Measurements from ENCODE around the gene PRDM11. TPM values are rescaled to one million over a fixed set of nuclear protein-coding genes. Genes with fewer than 3 reads are reported as not detected.

PRDM11 gene
- total and polyA plus RNA-seq, 2 donors from 2014 or later, result 2.9 to 22.5 TPM

DNA sequence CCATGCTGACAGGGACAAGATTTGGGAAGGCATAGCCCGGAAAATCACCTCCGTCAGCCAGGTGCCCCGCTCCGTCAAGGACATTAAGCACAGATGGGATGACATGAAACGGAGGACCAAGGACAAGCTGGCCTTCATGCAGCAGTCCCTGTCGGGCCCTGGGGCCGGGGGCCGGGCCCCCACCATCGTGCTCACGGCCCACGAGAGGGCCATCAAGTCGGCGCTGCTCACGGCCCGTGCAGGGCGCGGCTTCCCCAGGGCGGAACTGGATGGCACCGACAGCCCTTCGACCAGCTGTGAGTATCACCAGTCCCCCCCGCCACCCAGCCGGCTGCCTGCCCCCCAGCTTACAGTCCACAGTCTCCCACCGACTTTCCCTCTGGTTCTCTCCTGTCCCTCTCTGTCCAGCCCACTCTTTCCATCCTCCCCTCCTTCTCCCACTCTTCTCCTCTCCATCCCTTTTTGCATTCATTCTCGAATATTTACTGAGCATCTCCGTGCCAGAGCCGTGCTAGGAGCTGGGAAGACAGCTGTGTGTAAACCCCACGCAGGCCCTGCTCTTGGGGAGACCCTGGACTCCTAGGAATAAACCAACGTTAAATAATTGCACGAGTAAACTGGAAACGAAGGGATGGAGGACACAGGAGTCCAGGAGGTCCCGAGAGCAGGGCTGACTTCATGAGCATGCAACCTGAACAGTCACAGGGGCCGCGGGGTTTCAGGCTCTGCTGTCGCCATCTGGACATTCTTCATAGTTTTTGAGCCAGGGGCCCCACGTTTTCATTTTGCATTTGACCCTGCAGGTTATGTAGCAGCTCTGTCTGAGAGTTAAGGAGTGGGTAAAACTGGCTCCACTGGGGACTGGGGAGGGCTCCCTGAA is 62.8 kb downstream of the PRDM11 start:
- Histone ChIP-seq H3K9ac (ENCODE audit: low read length in 3 of 3) (no peak overlapping the region), H3K27me3 (ENCODE audit: control insufficient read depth, insufficient read depth, low read length) (no peaks in the 10 kb centered on the region), H3K36me3 (ENCODE audit: control insufficient read depth in 2 of 3, insufficient read depth in 3 of 3, low read length in 3 of 3) (peaks cover 0 to 12% (median 6%) of the 10 kb centered on the region in 3 donors), H3K27ac (ENCODE audit: low read depth in 2 of 2, low read length in 2 of 2) (peak overlapping the region in 1 of 2 donors; percentile 43), H3K4me1 (ENCODE audit: control insufficient read depth in 2 of 3, insufficient read depth in 2 of 3, low read depth in 1 of 3, low read length in 3 of 3) (peaks cover 0 to 13% (median 6%) of the 10 kb centered on the region in 3 donors), H3K4me3 (ENCODE audit: low read length in 3 of 3) (no peak overlapping the region), H3K9me3 (ENCODE audit: control insufficient read depth in 2 of 3, insufficient read depth in 1 of 3, low read length in 3 of 3) (no peaks in the 10 kb centered on the region)
- no peak for FAIRE-seq
- DNase-seq, result no peak
- intact Hi-C loops (cut with DNase I), result no loop called here
- no peak for TF ChIP-seq CTCF (IDR thresholded peaks at IDR 0.05; ENCODE audit: borderline replicate concordance, extremely low read depth, insufficient read depth)

DNA sequence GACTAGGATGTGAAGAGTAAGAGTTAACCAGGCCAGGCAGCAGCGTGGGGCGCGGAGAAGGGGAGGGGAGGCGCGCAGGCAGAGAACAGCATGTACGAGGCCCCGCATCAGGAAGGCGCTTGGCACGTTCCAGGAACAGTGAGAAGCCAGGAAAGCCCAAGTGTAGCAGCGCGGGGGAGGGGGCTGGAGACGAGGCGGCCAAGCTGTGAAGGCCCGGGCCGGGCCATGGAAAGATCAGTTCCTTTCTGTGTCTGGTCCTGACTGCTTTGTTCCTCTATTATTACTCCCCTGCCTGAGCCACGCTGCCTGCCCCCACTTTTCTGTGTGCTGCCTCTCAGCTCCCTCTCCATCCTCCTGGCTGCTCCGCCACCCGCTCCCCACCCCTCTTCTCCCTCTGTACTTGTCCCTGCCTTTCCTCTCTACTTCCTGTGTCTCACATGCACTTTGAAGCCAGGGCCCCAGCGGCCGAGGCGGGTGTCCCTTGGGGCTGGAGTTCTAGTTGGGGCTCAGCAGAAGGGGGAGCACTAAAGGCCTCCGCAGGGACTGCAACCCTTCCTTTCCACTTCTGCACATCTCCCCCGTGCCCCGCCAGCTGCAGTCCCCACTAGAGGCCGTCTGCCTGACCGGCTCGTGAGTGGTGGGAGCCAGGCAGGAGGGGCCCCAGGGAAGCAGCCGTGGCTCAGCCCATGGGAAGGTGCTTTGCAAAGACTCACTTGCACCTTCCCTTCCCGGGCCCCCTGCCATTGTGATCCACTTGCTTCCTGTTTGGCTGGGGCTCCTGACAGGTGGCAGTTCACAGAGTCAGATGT is 63.7 kb downstream of the PRDM11 start:
- FAIRE-seq, result no peak
- TF ChIP-seq CTCF (IDR thresholded peaks at IDR 0.05; ENCODE audit: borderline replicate concordance, extremely low read depth, insufficient read depth), result no peak

DNA sequence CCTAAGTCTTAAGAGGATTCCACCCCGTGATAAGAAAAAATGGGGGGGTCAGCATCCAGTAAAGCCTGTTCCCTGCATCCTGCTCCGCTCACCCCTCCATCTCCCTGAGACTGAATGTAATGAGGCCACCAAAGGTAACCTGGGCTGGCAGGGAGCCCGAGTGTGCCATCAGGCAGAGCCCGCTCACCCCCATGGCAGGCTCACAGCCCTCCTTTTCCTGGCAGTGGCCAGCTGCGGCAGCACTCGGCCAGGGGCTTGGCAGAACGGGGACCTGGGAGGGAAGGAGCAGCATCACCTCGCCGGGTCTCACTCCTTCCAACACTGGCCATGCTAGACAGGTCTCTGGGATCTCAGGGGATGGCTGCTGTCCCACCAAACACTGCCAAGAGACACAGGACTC is 64.4 kb downstream of the PRDM11 start:
- no peak overlapping the region for H3K4me3 ChIP-seq (ENCODE audit: low read length in 3 of 3)
- intact Hi-C loops (cut with DNase I), result no loop called here
- H3K27me3 ChIP-seq (ENCODE audit: control insufficient read depth, insufficient read depth, low read length), result no peaks in the 10 kb centered on the region
- H3K9ac ChIP-seq (ENCODE audit: low read length in 3 of 3), result no peak overlapping the region
- H3K4me1 ChIP-seq (ENCODE audit: control insufficient read depth in 2 of 3, insufficient read depth in 2 of 3, low read depth in 1 of 3, low read length in 3 of 3), result peaks cover 0 to 21% (median 6%) of the 10 kb centered on the region in 3 donors
- peaks cover 0 to 8% (median 6%) of the 10 kb centered on the region in 3 donors for H3K36me3 ChIP-seq (ENCODE audit: control insufficient read depth in 2 of 3, insufficient read depth in 3 of 3, low read length in 3 of 3)
- DNase-seq (peak in 1 of 5 donors; percentile 50), FAIRE-seq (no peak)
- no peak overlapping the region for H3K27ac ChIP-seq (ENCODE audit: low read depth in 2 of 2, low read length in 2 of 2)
- no peaks in the 10 kb centered on the region for H3K9me3 ChIP-seq (ENCODE audit: control insufficient read depth in 2 of 3, insufficient read depth in 1 of 3, low read length in 3 of 3)
- TF ChIP-seq CTCF (IDR thresholded peaks at IDR 0.05; ENCODE audit: borderline replicate concordance, extremely low read depth, insufficient read depth), result no peak

More for the DNA sequence above, 63.7 kb downstream of the PRDM11 start:
- H3K4me3 ChIP-seq (ENCODE audit: low read length in 3 of 3), result no peak overlapping the region
- intact Hi-C loops (cut with DNase I), result no loop called here
- peak overlapping the region; percentile 43 to 52 for H3K27ac ChIP-seq (ENCODE audit: low read depth in 2 of 2, low read length in 2 of 2)
- peak; percentile 91 to 96 (median 94) for DNase-seq
- peaks cover 0 to 10% (median 6%) of the 10 kb centered on the region in 3 donors for H3K36me3 ChIP-seq (ENCODE audit: control insufficient read depth in 2 of 3, insufficient read depth in 3 of 3, low read length in 3 of 3)
- no peaks in the 10 kb centered on the region for H3K9me3 ChIP-seq (ENCODE audit: control insufficient read depth in 2 of 3, insufficient read depth in 1 of 3, low read length in 3 of 3)
- no peak overlapping the region for H3K9ac ChIP-seq (ENCODE audit: low read length in 3 of 3)
- no peaks in the 10 kb centered on the region for H3K27me3 ChIP-seq (ENCODE audit: control insufficient read depth, insufficient read depth, low read length)
- peaks cover 0 to 16% (median 6%) of the 10 kb centered on the region in 3 donors for H3K4me1 ChIP-seq (ENCODE audit: control insufficient read depth in 2 of 3, insufficient read depth in 2 of 3, low read depth in 1 of 3, low read length in 3 of 3)
